Posterior vena cava (tissue), 2 donors: ENCODE data around the gene MTX2. TPM values are rescaled to one million over a fixed set of nuclear protein-coding genes. Genes with fewer than 3 reads are reported as not detected.
A peak's percentile ranks its signal among the peaks of the same experiment; 100 is the strongest.
"Not testable (repeated sequence)": the region's sequence is repeated elsewhere in the genome, so short reads cannot be mapped to it uniquely, and the experiment has no call there.

Experiments
- DNase-seq: peaks from one replicate; pipeline ENCODE4 v3.0.0-alpha.2; 2020; ENCODE audit warnings: low spot score
- intact Hi-C, 2 donors: fragments of 100-400 bp; cut with DNase I; formaldehyde crosslinking; loops; one replicate each; pipeline versions ENCODE4 v1.14.1 to v1.14.2; 2022 to 2023
- total RNA-seq, 2 donors: library from RNA; stranded (reverse); fragmentation: NEBNext Ultra II Directional; extraction: Animal tissue kit (Norgen Biotek cat#: 25700); gene quantifications; one replicate each; pipeline ENCODE4 v1.2.1, GENCODE V29; 2021
- donor health status: DM: yes; HTN: yes; CAD: no.
- donor health status: DM: yes; HTN: yes; CAD: no.

MTX2 gene
- total RNA-seq, 2 donors from 2014 or later, result 18.7 to 20.1 TPM

DNA sequence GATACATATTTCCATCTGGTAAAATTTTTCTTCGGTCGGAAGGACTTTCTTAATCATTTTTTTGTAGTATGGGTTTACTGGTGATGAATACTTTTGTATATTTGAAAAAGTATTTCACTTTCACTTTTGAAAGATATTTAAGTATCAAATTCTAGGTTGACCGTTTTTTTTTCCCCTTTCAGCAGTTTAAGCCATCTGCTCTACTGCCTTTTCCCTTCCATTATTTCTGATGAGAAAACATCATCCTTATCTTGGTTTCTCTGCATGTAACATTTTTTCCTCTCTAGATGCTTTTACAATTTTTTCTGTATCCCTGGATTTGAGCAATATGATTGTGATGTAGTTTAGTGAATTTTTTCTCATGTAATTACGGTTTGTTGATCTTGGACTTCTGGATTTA is 87.0 kb downstream of the MTX2 start:
- DNase-seq, result no peak
- intact Hi-C loops, result no loop called here

DNA sequence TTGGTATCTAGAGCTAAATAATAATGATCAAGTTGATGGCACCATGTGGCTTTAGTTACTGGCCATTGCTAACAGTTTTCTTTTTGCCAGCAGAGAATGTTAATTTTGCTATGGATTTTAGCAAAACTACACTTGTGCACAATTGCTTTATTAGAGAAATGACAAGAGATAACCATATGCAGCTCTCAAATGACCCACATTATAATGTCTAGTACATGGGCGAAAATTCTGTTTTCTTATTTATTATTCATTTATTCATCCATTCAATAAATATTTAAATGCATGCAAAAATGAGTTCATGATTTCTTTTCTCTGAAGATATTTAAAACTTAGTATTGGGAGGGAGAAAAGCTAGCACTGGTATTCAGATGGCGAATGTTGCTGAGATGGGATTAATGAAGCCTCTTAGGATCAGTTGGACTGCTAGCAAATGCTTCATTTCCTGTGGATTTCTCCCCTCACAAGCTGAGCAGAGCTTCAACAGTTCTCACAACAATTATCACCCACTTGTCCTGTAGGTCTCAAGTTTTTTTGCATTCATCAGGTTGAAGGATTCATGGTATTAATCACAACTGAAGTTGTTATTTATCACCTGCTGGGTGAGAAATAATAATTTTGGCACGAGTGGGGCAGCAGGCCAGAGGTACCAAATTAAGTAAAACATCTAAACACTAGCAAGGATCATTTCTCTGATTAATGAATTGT is 95.2 kb downstream of the MTX2 start:
- intact Hi-C loops, result no loop called here
- no peak for DNase-seq

DNA sequence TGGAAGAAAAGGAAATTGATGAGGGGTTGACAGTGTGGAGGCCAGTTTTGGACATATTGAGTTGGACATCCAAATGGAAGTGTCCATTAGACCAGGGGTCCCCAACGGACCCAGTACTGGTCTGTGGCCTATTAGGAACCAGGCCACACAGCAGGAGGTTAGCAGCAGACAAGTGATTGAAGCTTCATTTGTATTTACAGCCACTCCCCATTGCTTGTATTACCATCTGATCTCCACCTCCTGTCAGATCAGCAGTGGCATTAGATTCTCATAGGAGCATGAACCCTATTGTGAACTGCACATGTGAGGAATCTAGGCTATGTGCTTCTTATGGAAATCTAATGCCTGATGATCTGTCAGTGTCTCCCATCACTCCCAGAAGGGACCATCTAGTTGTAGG is 99.1 kb downstream of the MTX2 start:
- intact Hi-C loops, result no loop called here
- no peak for DNase-seq

- DNase-seq, result peak; percentile 70
- intact Hi-C loops, result no loop called here
These were observed 101.4 kb downstream of the MTX2 start for GRCh38 chr2:176370467-176371171.

- intact Hi-C loops, DNase-seq: not testable (repeated sequence)
These were observed 103.9 kb downstream of the MTX2 start for GRCh38 chr2:176373155-176373554.

DNA sequence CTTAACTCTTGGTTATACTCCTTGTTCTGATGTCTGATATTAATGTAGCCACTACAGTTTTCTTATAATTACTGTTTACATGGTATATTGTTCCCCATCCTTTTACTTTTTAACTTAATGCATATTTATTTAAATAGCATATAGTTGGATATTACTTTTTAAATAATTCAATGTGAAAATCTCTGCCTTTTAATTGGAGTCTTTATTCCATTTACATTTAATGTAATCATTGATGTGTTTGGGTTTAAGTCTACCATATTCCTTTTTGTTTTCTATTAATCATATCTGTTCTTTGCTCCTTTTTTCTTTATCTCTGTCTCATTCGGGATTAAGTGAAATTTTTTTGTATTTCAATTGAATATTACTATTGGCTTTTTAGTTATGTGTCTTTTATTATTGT is 109.1 kb downstream of the MTX2 start:
- intact Hi-C loops, result no loop called here
- DNase-seq, result no peak

- DNase-seq, result no peak
- intact Hi-C loops, result no loop called here
These were observed 111.1 kb downstream of the MTX2 start for GRCh38 chr2:176380341-176380740.

GRCh38 chr2:176383100-176383499 is 113.9 kb downstream of the MTX2 start:
- no peak for DNase-seq
- intact Hi-C loops, result no loop called here

DNA sequence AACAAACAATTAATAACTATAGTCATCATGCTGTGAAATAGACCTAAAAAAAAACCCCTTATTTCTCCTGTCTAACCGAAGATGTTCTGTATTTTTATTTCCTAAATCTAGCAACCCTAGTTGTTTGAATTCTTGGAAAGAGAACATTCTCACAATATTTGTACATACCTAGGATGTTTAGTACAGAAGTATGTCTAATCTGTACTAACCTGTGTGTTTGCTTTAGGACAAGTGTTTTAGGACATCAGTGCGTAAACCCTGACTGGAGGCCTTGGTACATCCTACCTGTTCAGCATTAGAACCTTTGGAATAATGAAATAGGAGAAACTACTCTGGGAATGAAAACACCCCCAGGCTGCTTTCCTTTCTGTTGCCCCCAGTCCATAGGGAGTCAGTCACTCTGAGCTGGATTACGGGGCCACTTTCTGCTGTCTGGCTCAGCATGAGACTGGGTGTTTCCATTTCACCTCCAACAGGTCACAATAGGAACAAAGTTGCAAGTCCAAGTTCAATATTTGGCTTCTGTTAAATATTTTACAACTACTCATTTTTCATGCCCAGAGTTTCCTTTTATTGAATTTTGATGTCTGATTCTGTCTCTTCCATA is 114.7 kb downstream of the MTX2 start:
- intact Hi-C loops, result no loop called here
- no peak for DNase-seq

DNA sequence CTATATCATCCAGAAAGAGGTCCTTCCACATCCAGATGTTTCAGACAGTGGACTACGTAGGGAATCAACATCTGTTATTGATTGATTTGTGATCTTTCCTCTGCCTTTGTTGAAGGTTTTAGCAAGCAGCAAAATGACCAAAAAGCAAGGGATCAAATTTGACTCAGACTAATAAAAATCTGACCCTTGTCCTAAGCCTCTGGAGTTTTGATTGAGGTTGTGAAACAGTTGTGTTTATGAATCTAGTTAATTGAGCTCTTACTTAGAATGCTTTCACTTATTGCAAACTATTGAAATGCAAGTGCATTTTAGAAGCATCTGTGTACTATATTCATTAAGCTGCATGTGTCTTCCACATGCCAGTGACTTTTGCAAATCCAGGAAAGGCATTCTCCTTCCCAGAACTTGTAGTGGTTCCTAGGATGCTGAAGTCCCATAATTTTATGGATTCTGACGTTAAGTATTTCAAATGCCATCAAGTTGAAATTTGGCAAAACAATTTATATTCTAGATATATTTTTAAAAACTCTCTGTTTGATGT is 116.0 kb downstream of the MTX2 start:
- intact Hi-C loops, result no loop called here
- no peak for DNase-seq

GRCh38 chr2:176385838-176386237 is 116.6 kb downstream of the MTX2 start:
- no peak for DNase-seq

More at GRCh38 chr2:176385838-176386237, 116.6 kb downstream of the MTX2 start:
- intact Hi-C loops, result no loop called here

Other genes starting within 250 kb of the MTX2 start
- not detected for gene EVX2, start 185.5 kb upstream of the MTX2 start, total RNA-seq
- not detected for gene HOXD13, start 176.7 kb upstream of the MTX2 start, total RNA-seq
- not detected for gene HOXD12, start 169.6 kb upstream of the MTX2 start, total RNA-seq
- 1 to 10 TPM in 1 of 2 donors, under 1 TPM in 1; 0.32 to 5.3 TPM for gene HOXD11, start 162.2 kb upstream of the MTX2 start, total RNA-seq
- gene HOXD10, start 152.7 kb upstream of the MTX2 start, total RNA-seq, result 10 to 100 TPM in 1 of 2 donors, 1 to 10 TPM in 1; 1.6 to 10.1 TPM
- 10 to 100 TPM in 1 of 2 donors, 1 to 10 TPM in 1; 7.9 to 12.0 TPM for gene HOXD9, start 146.7 kb upstream of the MTX2 start, total RNA-seq
- gene HOXD8, start 139.7 kb upstream of the MTX2 start, total RNA-seq, result 10 to 100 TPM; 30.6 to 31.3 TPM
- gene HOXD4, start 117.9 kb upstream of the MTX2 start, total RNA-seq, result 1 to 10 TPM; 7.2 to 9.9 TPM
- 10 to 100 TPM in 1 of 2 donors, 1 to 10 TPM in 1; 9.0 to 10.9 TPM for gene HOXD3, start 112.1 kb upstream of the MTX2 start, total RNA-seq
- gene HOXD1, start 80.8 kb upstream of the MTX2 start, total RNA-seq, result under 1 TPM; 0.46 to 0.48 TPM